HG02938 (cell line): ENCODE data around the gene SHISAL1.
"Not testable (repeated sequence)": the region's sequence is repeated elsewhere in the genome, so short reads cannot be mapped to it uniquely, and the experiment has no call there.

ENCODE experiments used
- ATAC-seq: cut with Tn5 transposase; IDR thresholded peaks from one replicate; pipeline ENCODE4 v1.9.1; 2021; ENCODE audit warnings: mild to moderate bottlenecking, moderate library complexity; ENCODE audit not compliant: unreplicated experiment

Gene SHISAL1

GRCh38 chr22:44329179-44329796 lies 16.5 kb upstream of the SHISAL1 start:
- ATAC-seq = peak; percentile 45

GRCh38 chr22:44328762-44329161 lies 16.0 kb upstream of the SHISAL1 start:
- no peak for ATAC-seq

- no peak for ATAC-seq
Measured at GRCh38 chr22:44328326-44328725, 15.6 kb upstream of the SHISAL1 start.

- ATAC-seq = no peak
Measured at GRCh38 chr22:44326491-44326885, 13.7 kb upstream of the SHISAL1 start.

GRCh38 chr22:44325718-44326490 lies 13.2 kb upstream of the SHISAL1 start:
- ATAC-seq = no peak

GRCh38 chr22:44323140-44323790 lies 10.5 kb upstream of the SHISAL1 start:
- ATAC-seq = not testable (repeated sequence)

- ATAC-seq = no peak
Measured at GRCh38 chr22:44319685-44320084, 6.9 kb upstream of the SHISAL1 start.

- no peak for ATAC-seq
Measured at GRCh38 chr22:44318751-44319150, 6.0 kb upstream of the SHISAL1 start.

- ATAC-seq = no peak
Measured at GRCh38 chr22:44317886-44318637, 5.3 kb upstream of the SHISAL1 start.

GRCh38 chr22:44317123-44317444 lies 4.3 kb upstream of the SHISAL1 start:
- ATAC-seq = no peak

GRCh38 chr22:44316393-44317122 lies 3.8 kb upstream of the SHISAL1 start:
- no peak for ATAC-seq

GRCh38 chr22:44314425-44315067 lies 1.8 kb upstream of the SHISAL1 start:
- no peak for ATAC-seq

GRCh38 chr22:44313385-44314006 lies 745 bp upstream of the SHISAL1 start:
- ATAC-seq = no peak

- ATAC-seq = no peak
Measured at GRCh38 chr22:44311855-44312170, 938 bp downstream of the SHISAL1 start.

GRCh38 chr22:44311104-44311854 lies 1.5 kb downstream of the SHISAL1 start:
- ATAC-seq = no peak

- ATAC-seq = no peak
Measured at GRCh38 chr22:44309647-44310046, 3.1 kb downstream of the SHISAL1 start.

- no peak for ATAC-seq
Measured at GRCh38 chr22:44309137-44309536, 3.6 kb downstream of the SHISAL1 start.

GRCh38 chr22:44307509-44308169 lies 5.1 kb downstream of the SHISAL1 start:
- no peak for ATAC-seq

- ATAC-seq = no peak
Measured at GRCh38 chr22:44305888-44306287, 6.9 kb downstream of the SHISAL1 start.
